ENCODE data around the gene PWWP2B.
"Not testable (repeated sequence)": the region's sequence is repeated elsewhere in the genome, so short reads cannot be mapped to it uniquely, and the experiment has no call there.

The PWWP2B gene

DNA sequence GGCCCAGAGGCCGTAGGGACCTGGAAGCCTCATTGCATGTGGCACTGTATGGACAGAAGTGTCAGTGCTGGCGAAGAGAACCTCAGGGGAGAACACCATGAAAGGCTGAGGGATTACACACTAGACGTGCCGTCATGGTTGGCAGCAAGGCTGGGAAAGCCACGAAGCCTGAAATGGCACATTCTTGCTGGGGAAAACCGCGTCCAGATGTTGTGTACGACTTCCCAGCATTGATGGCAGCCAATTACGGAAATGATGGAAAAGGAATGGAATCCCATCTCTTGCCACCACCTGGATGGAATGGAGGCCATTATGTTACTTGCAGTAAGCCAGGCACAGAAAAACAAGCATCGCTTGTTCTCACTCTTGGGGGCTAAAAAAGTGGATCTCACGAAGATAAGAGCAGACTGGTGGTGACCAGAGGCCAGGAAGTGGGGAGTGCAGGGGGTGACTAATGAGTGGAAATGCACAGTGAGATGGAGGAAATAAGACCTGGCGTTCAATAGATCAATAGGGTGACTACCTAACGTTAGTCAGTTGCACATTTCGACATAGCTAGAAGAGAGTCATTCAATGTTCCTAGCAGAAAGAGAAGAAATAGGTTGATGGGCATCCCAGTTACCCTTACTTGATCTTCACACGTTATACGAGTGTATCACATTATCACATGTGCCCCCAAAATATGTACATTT, 14.6 kb upstream of the PWWP2B start:
- no peak overlapping the region for H3K27ac ChIP-seq (ENCODE audit: low read depth, low read length)
- H3K27me3 ChIP-seq (ENCODE audit: control insufficient read depth, insufficient read depth, low read length) = no peaks in the 10 kb centered on the region
- no peaks in the 10 kb centered on the region for H3K4me1 ChIP-seq (ENCODE audit: control insufficient read depth, insufficient read depth, low read length)

DNA sequence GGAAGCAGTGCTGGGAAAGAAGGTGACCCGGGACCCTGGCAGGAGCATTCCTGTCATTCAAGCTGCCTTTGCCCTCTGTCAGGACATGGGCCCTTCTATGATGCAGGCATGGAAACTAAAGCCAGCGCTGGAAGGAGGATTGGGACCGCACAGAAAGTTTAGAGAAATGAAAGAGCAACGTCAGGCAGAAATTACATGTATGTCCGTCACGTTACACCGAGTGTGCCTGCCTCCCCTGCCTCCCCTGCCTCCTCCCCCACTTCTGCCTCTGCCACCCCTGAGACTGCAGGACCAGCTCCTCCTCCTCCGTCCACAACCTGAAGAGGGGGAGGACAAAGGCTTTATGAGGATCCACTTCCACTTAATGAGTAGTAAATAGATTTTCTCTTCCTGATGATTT, 13.9 kb upstream of the PWWP2B start:
- Histone ChIP-seq H3K4me1 (ENCODE audit: control insufficient read depth, insufficient read depth, low read length) (peaks cover 4% of the 10 kb centered on the region; the same call in 1 of the 2 replicates), H3K27ac (ENCODE audit: low read depth, low read length) (no peak overlapping the region), H3K9ac (ENCODE audit: low read depth, low read length) (no peak overlapping the region), H3K9me3 (ENCODE audit: control insufficient read depth, insufficient read depth, low read length) (no peaks in the 10 kb centered on the region), H3K27me3 (ENCODE audit: control insufficient read depth, insufficient read depth, low read length) (no peaks in the 10 kb centered on the region), H3K36me3 (ENCODE audit: control insufficient read depth, insufficient read depth, low read length) (no peaks in the 10 kb centered on the region), H3K4me3 (ENCODE audit: low read depth, low read length) (no peak overlapping the region)

More for the DNA sequence above, 14.6 kb upstream of the PWWP2B start:
- Histone ChIP-seq H3K9me3 (ENCODE audit: control insufficient read depth, insufficient read depth, low read length) (no peaks in the 10 kb centered on the region), H3K9ac (ENCODE audit: low read depth, low read length) (no peak overlapping the region), H3K4me3 (ENCODE audit: low read depth, low read length) (no peak overlapping the region), H3K36me3 (ENCODE audit: control insufficient read depth, insufficient read depth, low read length) (no peaks in the 10 kb centered on the region)

DNA sequence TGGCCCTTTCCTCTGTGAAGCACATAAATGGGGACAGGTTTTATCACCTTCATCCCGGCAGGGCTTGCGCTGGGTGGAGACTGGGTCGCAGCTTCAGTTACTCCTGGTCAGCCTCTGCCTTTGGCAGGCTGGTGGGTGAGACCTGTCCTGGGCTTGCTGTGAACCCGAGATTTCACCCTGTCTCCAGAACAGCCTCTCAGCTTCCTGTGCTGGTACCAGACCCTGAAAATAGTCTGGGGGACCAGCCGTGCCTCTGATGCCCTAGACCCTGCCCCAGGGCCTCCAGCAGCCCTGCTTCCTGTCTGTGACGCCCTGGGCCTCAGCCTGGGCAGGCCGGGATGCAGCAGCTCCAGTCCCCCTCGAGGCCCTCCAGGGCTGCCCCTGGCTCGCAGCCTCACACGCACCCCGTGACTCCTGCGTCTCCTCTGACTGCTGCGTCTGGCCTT, 13.2 kb upstream of the PWWP2B start:
- Histone ChIP-seq H3K9ac (ENCODE audit: low read depth, low read length) (no peak overlapping the region), H3K9me3 (ENCODE audit: control insufficient read depth, insufficient read depth, low read length) (no peaks in the 10 kb centered on the region), H3K4me3 (ENCODE audit: low read depth, low read length) (no peak overlapping the region), H3K27me3 (ENCODE audit: control insufficient read depth, insufficient read depth, low read length) (no peaks in the 10 kb centered on the region), H3K4me1 (ENCODE audit: control insufficient read depth, insufficient read depth, low read length) (peaks cover 4% of the 10 kb centered on the region; the same call in 1 of the 2 replicates), H3K36me3 (ENCODE audit: control insufficient read depth, insufficient read depth, low read length) (no peaks in the 10 kb centered on the region), H3K27ac (ENCODE audit: low read depth, low read length) (no peak overlapping the region)

DNA sequence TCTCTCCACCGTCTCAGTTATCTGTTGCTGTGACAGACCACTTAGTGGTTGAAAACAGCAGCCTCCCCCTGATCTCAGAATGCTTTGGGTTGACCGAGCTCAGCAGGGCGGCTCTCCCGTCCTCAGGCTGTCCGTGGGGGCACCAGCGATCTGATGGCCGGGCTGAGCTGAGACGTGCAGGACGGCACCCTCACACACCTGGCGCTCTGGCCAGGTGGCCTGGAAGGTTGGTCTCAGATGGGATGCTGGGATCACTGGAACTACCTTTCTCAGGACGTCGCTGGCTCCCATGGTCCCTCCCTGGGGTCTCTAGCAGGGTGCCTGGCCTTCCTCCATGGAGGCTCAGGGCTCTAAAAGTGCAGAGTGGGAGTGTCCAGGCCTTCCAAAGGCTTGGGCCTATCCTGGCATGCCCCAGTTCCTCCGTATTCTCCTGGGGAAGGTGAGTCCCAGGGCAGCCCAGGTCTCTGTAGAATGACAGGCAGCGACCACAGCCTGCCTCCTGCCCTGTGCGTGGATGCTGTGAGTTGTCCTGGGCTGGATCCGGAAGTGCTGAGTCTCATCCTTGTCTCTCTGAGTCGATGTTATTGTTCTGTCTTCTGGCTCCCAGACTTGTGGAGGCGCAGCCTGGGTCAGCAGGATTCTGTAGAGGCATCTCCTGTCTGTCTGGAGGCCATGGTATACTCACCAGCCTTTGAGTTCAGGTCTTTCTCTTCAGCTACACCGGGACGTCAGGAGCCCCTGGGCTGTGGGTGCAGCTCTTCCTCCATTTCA, 12.2 kb upstream of the PWWP2B start:
- no peak overlapping the region for H3K9ac ChIP-seq (ENCODE audit: low read depth, low read length)
- no peak overlapping the region for H3K4me3 ChIP-seq (ENCODE audit: low read depth, low read length)
- H3K9me3 ChIP-seq (ENCODE audit: control insufficient read depth, insufficient read depth, low read length) = no peaks in the 10 kb centered on the region
- no peak overlapping the region for H3K27ac ChIP-seq (ENCODE audit: low read depth, low read length)
- H3K4me1 ChIP-seq (ENCODE audit: control insufficient read depth, insufficient read depth, low read length) = peaks cover 4% of the 10 kb centered on the region; the same call in 1 of the 2 replicates
- H3K27me3 ChIP-seq (ENCODE audit: control insufficient read depth, insufficient read depth, low read length) = no peaks in the 10 kb centered on the region
- H3K36me3 ChIP-seq (ENCODE audit: control insufficient read depth, insufficient read depth, low read length) = no peaks in the 10 kb centered on the region

DNA sequence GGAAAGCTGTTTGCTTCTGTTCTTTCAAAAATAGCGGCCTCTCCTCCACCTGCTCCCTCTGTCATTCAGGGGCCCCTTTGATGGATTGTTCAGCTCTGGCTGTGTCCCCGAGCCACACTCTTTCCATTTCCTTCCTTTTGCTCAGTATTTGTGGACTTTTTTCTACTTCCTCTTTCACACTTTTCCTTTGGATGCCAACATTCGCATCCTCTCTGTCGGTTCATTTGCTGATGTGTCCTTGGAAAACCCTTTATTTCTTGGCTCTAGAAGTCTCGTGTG, 11.7 kb upstream of the PWWP2B start:
- H3K27me3 ChIP-seq (ENCODE audit: control insufficient read depth, insufficient read depth, low read length) = no peaks in the 10 kb centered on the region
- no peak overlapping the region for H3K27ac ChIP-seq (ENCODE audit: low read depth, low read length)
- peaks cover 4% of the 10 kb centered on the region; the same call in 1 of the 2 replicates for H3K4me1 ChIP-seq (ENCODE audit: control insufficient read depth, insufficient read depth, low read length)
- no peak overlapping the region for H3K9ac ChIP-seq (ENCODE audit: low read depth, low read length)
- H3K4me3 ChIP-seq (ENCODE audit: low read depth, low read length) = no peak overlapping the region
- H3K9me3 ChIP-seq (ENCODE audit: control insufficient read depth, insufficient read depth, low read length) = no peaks in the 10 kb centered on the region
- no peaks in the 10 kb centered on the region for H3K36me3 ChIP-seq (ENCODE audit: control insufficient read depth, insufficient read depth, low read length)

DNA sequence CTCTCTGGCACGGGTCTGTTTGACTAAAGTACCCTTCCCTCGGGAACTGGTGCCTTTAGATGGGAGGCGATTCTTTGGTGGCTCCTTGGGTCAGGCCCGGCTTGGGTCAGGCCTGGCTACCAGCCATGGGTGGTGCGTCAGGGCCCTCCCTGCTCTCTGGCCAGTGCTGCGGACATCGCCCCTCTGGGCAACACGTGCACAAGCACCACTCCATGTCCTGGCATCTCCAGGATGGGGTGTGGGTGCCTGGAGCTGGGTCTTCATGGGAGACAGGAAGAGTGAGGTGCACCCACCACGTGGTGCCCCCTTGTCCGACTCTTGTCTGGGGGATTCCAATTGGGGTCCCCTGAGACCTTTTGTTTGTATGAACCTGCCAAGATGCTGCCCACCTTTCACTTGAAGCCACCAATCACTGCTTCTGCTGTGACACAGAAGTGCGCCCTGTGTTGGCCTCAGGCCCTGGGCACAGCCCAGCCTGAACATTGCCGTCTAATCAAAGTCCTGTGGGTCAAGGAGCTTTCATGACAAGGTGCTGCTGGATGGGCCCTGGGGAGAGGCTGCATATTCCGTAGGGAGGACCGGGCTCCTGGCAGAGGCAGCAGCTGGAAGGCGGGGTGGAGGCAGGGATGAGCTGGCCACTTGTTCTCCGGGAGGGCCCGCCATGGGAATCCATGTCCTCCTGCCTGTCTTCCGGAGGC, 11.1 kb upstream of the PWWP2B start:
- no peak overlapping the region for H3K4me3 ChIP-seq (ENCODE audit: low read depth, low read length)
- no peaks in the 10 kb centered on the region for H3K27me3 ChIP-seq (ENCODE audit: control insufficient read depth, insufficient read depth, low read length)
- H3K27ac ChIP-seq (ENCODE audit: low read depth, low read length) = no peak overlapping the region

DNA sequence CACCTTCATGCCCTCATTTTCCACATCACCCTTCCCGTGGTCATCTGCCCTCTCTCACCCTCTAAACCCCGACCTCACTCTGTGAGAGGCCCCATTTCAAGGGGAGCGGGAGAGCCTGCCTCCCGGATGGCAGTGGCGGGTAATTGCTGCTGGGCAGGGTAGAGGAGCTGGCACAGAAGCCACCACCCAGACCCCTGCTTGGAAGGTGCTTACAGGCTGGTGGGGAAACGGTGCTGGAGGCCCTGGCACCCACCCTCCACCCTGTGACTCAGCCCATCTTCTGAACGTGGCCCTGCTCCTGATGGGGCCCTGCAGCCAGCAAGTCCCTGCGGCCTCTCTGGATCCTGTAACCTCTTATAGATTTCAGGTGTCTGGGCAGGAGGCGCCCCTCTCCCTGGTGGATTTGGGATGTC, 10.6 kb upstream of the PWWP2B start:
- no peak overlapping the region for H3K4me3 ChIP-seq (ENCODE audit: low read depth, low read length)
- H3K9me3 ChIP-seq (ENCODE audit: control insufficient read depth, insufficient read depth, low read length) = no peaks in the 10 kb centered on the region
- H3K27ac ChIP-seq (ENCODE audit: low read depth, low read length) = no peak overlapping the region
- H3K27me3 ChIP-seq (ENCODE audit: control insufficient read depth, insufficient read depth, low read length) = no peaks in the 10 kb centered on the region
- peaks cover 4% of the 10 kb centered on the region; the same call in 1 of the 2 replicates for H3K4me1 ChIP-seq (ENCODE audit: control insufficient read depth, insufficient read depth, low read length)
- H3K9ac ChIP-seq (ENCODE audit: low read depth, low read length) = no peak overlapping the region
- no peaks in the 10 kb centered on the region for H3K36me3 ChIP-seq (ENCODE audit: control insufficient read depth, insufficient read depth, low read length)

More for the DNA sequence above, 11.1 kb upstream of the PWWP2B start:
- H3K9me3 ChIP-seq (ENCODE audit: control insufficient read depth, insufficient read depth, low read length) = no peaks in the 10 kb centered on the region
- no peaks in the 10 kb centered on the region for H3K36me3 ChIP-seq (ENCODE audit: control insufficient read depth, insufficient read depth, low read length)
- H3K9ac ChIP-seq (ENCODE audit: low read depth, low read length) = no peak overlapping the region
- peaks cover 4% of the 10 kb centered on the region; the same call in 1 of the 2 replicates for H3K4me1 ChIP-seq (ENCODE audit: control insufficient read depth, insufficient read depth, low read length)

DNA sequence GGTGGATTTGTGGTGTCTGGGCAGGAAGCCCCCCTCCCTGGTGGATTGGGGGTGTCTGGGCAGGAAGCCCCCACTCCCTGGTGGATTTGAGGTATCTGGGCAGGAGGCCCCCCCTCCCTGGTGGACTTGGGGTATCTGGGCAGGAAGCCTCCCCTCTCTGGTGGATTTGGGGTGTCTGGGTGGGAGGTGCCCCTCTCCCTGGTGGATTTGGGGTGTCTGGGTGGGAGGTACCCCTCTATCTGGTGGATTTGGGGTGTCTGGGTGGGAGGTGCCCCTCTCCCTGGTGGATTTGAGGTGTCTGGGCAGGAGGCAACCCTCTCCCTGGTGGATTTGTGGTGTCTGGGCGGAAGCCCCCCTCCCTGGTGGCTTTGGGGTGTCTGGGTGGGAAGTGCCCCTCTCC, 10.1 kb upstream of the PWWP2B start:
- H3K27me3 ChIP-seq (ENCODE audit: control insufficient read depth, insufficient read depth, low read length); H3K36me3 ChIP-seq (ENCODE audit: control insufficient read depth, insufficient read depth, low read length); H3K4me1 ChIP-seq (ENCODE audit: control insufficient read depth, insufficient read depth, low read length); H3K9ac ChIP-seq (ENCODE audit: low read depth, low read length); H3K4me3 ChIP-seq (ENCODE audit: low read depth, low read length); H3K9me3 ChIP-seq (ENCODE audit: control insufficient read depth, insufficient read depth, low read length); H3K27ac ChIP-seq (ENCODE audit: low read depth, low read length): not testable (repeated sequence)

DNA sequence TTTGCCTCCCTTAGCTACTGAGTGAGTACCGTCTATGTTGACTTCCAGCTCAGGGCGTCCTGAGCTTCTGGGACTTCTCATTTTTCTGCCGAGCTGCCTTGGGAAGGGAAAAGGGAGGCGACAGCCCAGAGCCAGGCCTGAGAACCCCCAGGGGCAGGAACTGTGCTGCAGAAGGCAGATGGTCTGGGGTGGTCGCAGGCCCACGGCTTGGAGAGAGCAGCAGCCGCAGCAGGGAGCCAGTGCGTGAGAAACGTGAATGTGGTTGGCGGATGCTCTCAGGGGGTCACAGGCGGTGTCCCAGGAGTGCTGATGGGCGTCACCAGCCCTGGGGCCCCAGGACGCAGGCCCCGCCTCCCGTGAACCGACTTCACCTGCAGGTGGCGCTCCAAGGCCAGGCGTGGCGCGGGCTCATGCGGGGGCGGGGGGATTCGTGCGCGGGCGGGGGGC, 9.2 kb upstream of the PWWP2B start:
- Histone ChIP-seq H3K9me3 (ENCODE audit: control insufficient read depth, insufficient read depth, low read length) (no peaks in the 10 kb centered on the region), H3K27me3 (ENCODE audit: control insufficient read depth, insufficient read depth, low read length) (no peaks in the 10 kb centered on the region), H3K36me3 (ENCODE audit: control insufficient read depth, insufficient read depth, low read length) (no peaks in the 10 kb centered on the region), H3K9ac (ENCODE audit: low read depth, low read length) (no peak overlapping the region; the same call in 1 of the 2 replicates), H3K27ac (ENCODE audit: low read depth, low read length) (peak overlapping the region; percentile 40), H3K4me1 (ENCODE audit: control insufficient read depth, insufficient read depth, low read length) (peaks cover 4% of the 10 kb centered on the region; the same call in 1 of the 2 replicates), H3K4me3 (ENCODE audit: low read depth, low read length) (peak overlapping the region; percentile 48; the same call in 1 of the 2 replicates)

DNA sequence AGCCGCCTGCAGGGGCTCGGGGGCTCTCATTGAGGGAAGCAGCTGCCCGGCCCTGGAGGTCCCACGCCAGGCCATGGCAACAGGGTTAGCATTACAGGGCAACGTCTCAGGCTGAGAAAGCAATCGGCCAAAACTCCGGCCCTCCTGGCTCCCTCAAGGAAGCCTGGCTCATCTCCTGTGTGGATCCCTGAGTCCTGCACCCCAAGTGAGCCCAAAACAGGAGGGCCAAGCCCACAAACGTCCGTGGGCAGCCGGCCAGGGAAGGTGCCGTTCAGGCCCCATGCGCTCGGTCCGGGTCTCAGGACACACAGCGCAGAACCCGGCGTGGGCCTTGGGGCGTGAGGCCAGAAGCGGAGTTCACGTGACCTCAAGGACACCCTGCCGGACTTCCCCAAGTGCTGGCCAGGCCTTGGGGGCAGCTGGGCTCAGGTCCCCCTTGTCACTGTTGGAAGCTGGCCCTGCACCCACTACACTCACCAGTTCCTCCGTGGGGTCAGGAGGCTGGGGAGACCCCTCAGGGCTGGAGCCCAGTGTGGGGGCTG, 8.0 kb upstream of the PWWP2B start:
- H3K4me1 ChIP-seq (ENCODE audit: control insufficient read depth, insufficient read depth, low read length) = peaks cover 4% of the 10 kb centered on the region; the same call in 1 of the 2 replicates

More for the DNA sequence above, 8.0 kb upstream of the PWWP2B start:
- Histone ChIP-seq H3K27ac (ENCODE audit: low read depth, low read length) (peak overlapping the region; percentile 8), H3K36me3 (ENCODE audit: control insufficient read depth, insufficient read depth, low read length) (no peaks in the 10 kb centered on the region), H3K9ac (ENCODE audit: low read depth, low read length) (no peak overlapping the region), H3K4me3 (ENCODE audit: low read depth, low read length) (no peak overlapping the region), H3K27me3 (ENCODE audit: control insufficient read depth, insufficient read depth, low read length) (no peaks in the 10 kb centered on the region), H3K9me3 (ENCODE audit: control insufficient read depth, insufficient read depth, low read length) (no peaks in the 10 kb centered on the region)
